Smooth muscle cell (in vitro differentiated cells): ENCODE measurements around the gene DNAH3. TPM values are rescaled to one million over a fixed set of nuclear protein-coding genes. Genes with fewer than 3 reads are reported as not detected.

Source experiments
- DNase-seq: peaks from one replicate; lab custom pipeline; 2025; ENCODE audit not compliant: unreplicated experiment; lab: John Stamatoyannopoulos, UW
- H2AFZ ChIP-seq: fragments of 200-600 bp; sonication (generic); 2 replicates; pipeline ENCODE4 v1.6.0; 2016; ENCODE audit warnings: antibody characterized with exemption, low read depth, mild to moderate bottlenecking
- H3F3A ChIP-seq: fragments of 200-600 bp; sonication (generic); 2 replicates; pipeline ENCODE4 v1.6.0; 2017; ENCODE audit warnings: antibody characterized with exemption, low read depth
- H3K27ac ChIP-seq: fragments of 200-600 bp; sonication (generic); 2 replicates; pipeline ENCODE4 v1.5.1; 2016; ENCODE audit warnings: low read depth, mild to moderate bottlenecking
- H3K27me3 ChIP-seq: fragments of 200-600 bp; sonication (generic); 2 replicates; pipeline ENCODE4 v1.6.1; 2016; ENCODE audit warnings: low read depth, mild to moderate bottlenecking
- H3K36me3 ChIP-seq: fragments of 200-600 bp; sonication (generic); 2 replicates; pipeline ENCODE4 v1.5.1; 2016; ENCODE audit warnings: low read depth
- H3K4me1 ChIP-seq: fragments of 200-600 bp; sonication (generic); 2 replicates; pipeline ENCODE4 v1.5.1; 2016; ENCODE audit warnings: low read depth
- H3K4me2 ChIP-seq: fragments of 200-600 bp; sonication (generic); 2 replicates; pipeline ENCODE4 v1.6.0; 2016; ENCODE audit warnings: mild to moderate bottlenecking
- H3K4me3 ChIP-seq: fragments of 200-600 bp; sonication (generic); 2 replicates; pipeline ENCODE4 v1.5.1; 2016; ENCODE audit warnings: mild to moderate bottlenecking
- H3K79me2 ChIP-seq: fragments of 200-600 bp; sonication (generic); 2 replicates; pipeline ENCODE4 v1.6.0; 2016; ENCODE audit warnings: low read depth, mild to moderate bottlenecking
- H3K9ac ChIP-seq: fragments of 200-600 bp; sonication (generic); 2 replicates; pipeline ENCODE4 v1.6.0; 2016; ENCODE audit warnings: low read depth
- H3K9me3 ChIP-seq: fragments of 200-600 bp; sonication (generic); replicated peaks from 2 replicates; pipeline ENCODE4 v1.5.1; 2016; ENCODE audit warnings: low read depth
- H4K20me1 ChIP-seq: fragments of 200-600 bp; sonication (generic); 2 replicates; pipeline ENCODE4 v1.6.0; 2016; ENCODE audit warnings: low read depth
- WGBS: methylation state at CpG from one replicate; pipeline ENCODE4 v1.1.7; 2016; ENCODE audit warnings: low lambda C conversion rate; 5-methylcytosine and 5-hydroxymethylcytosine counted together
- polyA plus RNA-seq: library from polyadenylated mRNA; unstranded; fragments of >200 nt; fragmentation: Nextera tagmentation; extraction: Ambion mirVana; gene quantifications from 2 replicates; pipeline ENCODE4 v1.2.1, GENCODE V29; 2016
- total RNA-seq: library from RNA; depleted of rRNA; stranded (reverse); fragments of >200 nt; gene quantifications from 2 replicates; pipeline ENCODE4 v1.2.3, GENCODE V29; 2014
- TF ChIP-seq, protein P1 (sequence below): fragments of 200-600 bp; sonication (generic); IDR thresholded peaks from 2 replicates; pipeline ENCODE4 v1.5.1; 2017; ENCODE audit warnings: borderline replicate concordance, mild to moderate bottlenecking, antibody characterized with exemption; ENCODE audit not compliant: insufficient read depth, poor library complexity, severe bottlenecking

Gene DNAH3
- total and polyA plus RNA-seq, 2 experiments from 2014 or later, result not detected

- H3K36me3 ChIP-seq, result no peaks in the 10 kb centered on the region
- no peaks in the 10 kb centered on the region for H3K4me1 ChIP-seq
- no peaks in the 10 kb centered on the region for H3F3A ChIP-seq
- H3K9me3 ChIP-seq, result no peaks in the 10 kb centered on the region
- H3K27ac ChIP-seq, result no peak overlapping the region
- H3K27me3 ChIP-seq, result no peaks in the 10 kb centered on the region
- no peak overlapping the region for H3K4me3 ChIP-seq
- TF ChIP-seq, protein P1, sequence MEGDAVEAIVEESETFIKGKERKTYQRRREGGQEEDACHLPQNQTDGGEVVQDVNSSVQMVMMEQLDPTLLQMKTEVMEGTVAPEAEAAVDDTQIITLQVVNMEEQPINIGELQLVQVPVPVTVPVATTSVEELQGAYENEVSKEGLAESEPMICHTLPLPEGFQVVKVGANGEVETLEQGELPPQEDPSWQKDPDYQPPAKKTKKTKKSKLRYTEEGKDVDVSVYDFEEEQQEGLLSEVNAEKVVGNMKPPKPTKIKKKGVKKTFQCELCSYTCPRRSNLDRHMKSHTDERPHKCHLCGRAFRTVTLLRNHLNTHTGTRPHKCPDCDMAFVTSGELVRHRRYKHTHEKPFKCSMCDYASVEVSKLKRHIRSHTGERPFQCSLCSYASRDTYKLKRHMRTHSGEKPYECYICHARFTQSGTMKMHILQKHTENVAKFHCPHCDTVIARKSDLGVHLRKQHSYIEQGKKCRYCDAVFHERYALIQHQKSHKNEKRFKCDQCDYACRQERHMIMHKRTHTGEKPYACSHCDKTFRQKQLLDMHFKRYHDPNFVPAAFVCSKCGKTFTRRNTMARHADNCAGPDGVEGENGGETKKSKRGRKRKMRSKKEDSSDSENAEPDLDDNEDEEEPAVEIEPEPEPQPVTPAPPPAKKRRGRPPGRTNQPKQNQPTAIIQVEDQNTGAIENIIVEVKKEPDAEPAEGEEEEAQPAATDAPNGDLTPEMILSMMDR, result no peak
- H2AFZ ChIP-seq, result no peak overlapping the region
- DNase-seq, result no peak
- no peak overlapping the region for H3K4me2 ChIP-seq
- 88% methylated on average over 3 of the region's 3 CpGs for WGBS
- H4K20me1 ChIP-seq, result no peaks in the 10 kb centered on the region
- no peaks in the 10 kb centered on the region for H3K79me2 ChIP-seq
- no peak overlapping the region for H3K9ac ChIP-seq
These were observed 193.5 kb downstream of the DNAH3 start for GRCh38 chr16:20957153-20957552.

DNA sequence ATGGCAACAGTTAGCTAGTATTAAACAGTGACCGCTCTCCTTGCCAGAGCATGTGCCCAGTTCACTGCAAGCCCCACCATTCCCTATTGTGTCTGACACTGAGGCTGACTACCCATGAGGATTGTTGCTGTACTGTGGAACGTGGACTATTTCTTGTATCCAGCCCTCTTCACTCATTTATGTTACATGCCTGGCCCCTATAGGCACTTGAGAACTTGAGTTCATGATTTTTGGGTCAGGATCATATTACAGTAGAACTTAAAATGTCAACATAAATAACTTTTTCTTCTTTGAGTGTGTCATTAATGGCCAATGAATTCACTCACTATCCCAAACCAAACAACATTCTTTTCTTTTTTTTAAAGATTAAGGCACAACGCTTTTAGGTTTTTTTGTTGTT lies 194.3 kb downstream of the DNAH3 start:
- Histone ChIP-seq H3K9me3 (no peaks in the 10 kb centered on the region), H3K4me1 (no peaks in the 10 kb centered on the region), H3K9ac (no peak overlapping the region), H3K4me2 (no peak overlapping the region), H3K4me3 (no peak overlapping the region), H2AFZ (no peak overlapping the region), H3K79me2 (no peaks in the 10 kb centered on the region), H3K27ac (no peak overlapping the region), H3K27me3 (no peaks in the 10 kb centered on the region), H4K20me1 (no peaks in the 10 kb centered on the region), H3K36me3 (no peaks in the 10 kb centered on the region), H3F3A (no peaks in the 10 kb centered on the region)
- TF ChIP-seq, protein P1, result no peak
- 87% methylated on average over 3 of the region's 3 CpGs for WGBS
- DNase-seq, result no peak

- Histone ChIP-seq H3K4me3 (no peak overlapping the region), H3K4me2 (no peak overlapping the region), H3K9me3 (no peaks in the 10 kb centered on the region), H4K20me1 (no peaks in the 10 kb centered on the region), H3K27me3 (no peaks in the 10 kb centered on the region), H3K79me2 (no peaks in the 10 kb centered on the region), H3K36me3 (no peaks in the 10 kb centered on the region), H3K4me1 (no peaks in the 10 kb centered on the region), H3F3A (no peaks in the 10 kb centered on the region), H3K27ac (no peak overlapping the region), H2AFZ (no peak overlapping the region), H3K9ac (no peak overlapping the region)
- DNase-seq, result no peak
- 93% methylated on average over 11 of the region's 11 CpGs for WGBS
- TF ChIP-seq, protein P1, result no peak
These were observed 196.1 kb downstream of the DNAH3 start for GRCh38 chr16:20954574-20954973.

- Histone ChIP-seq H3K36me3 (no peaks in the 10 kb centered on the region), H3K4me3 (no peak overlapping the region), H3K9ac (no peak overlapping the region), H2AFZ (no peak overlapping the region), H3K4me2 (no peak overlapping the region), H3K79me2 (no peaks in the 10 kb centered on the region), H3K9me3 (no peaks in the 10 kb centered on the region), H3K27ac (no peak overlapping the region), H3K27me3 (no peaks in the 10 kb centered on the region), H4K20me1 (no peaks in the 10 kb centered on the region), H3K4me1 (no peaks in the 10 kb centered on the region), H3F3A (no peaks in the 10 kb centered on the region)
- TF ChIP-seq, protein P1, result no peak
- WGBS, result 86% methylated on average over 13 of the region's 13 CpGs
- DNase-seq, result no peak
These were observed 198.3 kb downstream of the DNAH3 start for GRCh38 chr16:20952139-20952920.
